ENCODE measurements around the gene TMPO.
"Not testable (repeated sequence)": the region's sequence is repeated elsewhere in the genome, so short reads cannot be mapped to it uniquely, and the experiment has no call there.

The TMPO gene

DNA sequence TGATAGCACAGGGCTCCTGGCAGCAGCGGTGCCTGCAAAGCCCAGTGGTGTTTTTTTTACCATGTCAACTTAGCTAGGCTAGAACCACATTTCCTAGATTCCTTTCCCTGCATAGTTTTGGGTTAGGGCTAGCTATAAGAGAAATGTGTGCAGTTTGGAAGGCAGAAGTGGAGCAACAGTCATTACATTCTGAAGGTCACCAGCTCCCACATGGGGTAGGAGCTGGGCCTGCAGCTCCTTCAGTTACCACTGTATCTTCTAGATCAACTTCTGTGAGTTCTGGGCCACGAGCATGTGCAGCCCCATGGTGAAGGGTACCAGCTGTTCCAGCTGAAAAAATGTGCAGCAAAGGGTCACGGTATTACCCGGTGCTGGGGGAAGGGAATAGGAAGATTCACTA, 75.8 kb downstream of the TMPO start:
- H3K27ac ChIP-seq (ENCODE audit: low read depth, low read length): no peak overlapping the region
- H3K4me1 ChIP-seq (ENCODE audit: control insufficient read depth in 5 of 5, insufficient read depth in 5 of 5, low read length in 5 of 5): peaks cover 0 to 23% (median 22%) of the 10 kb centered on the region in 5 donors
- peaks cover 0 to 5% (median 2%) of the 10 kb centered on the region in 5 donors for H3K36me3 ChIP-seq (ENCODE audit: control insufficient read depth in 5 of 5, insufficient read depth in 5 of 5, low read length in 5 of 5)
- H3K9me3 ChIP-seq (ENCODE audit: control insufficient read depth in 5 of 5, low read length in 5 of 5): no peaks in the 10 kb centered on the region
- no peaks in the 10 kb centered on the region for H3K27me3 ChIP-seq (ENCODE audit: control insufficient read depth in 5 of 5, insufficient read depth in 4 of 5, low read length in 5 of 5)
- no peak overlapping the region for H3K4me3 ChIP-seq (ENCODE audit: low read depth in 1 of 5, low read length in 5 of 5)
- no peak overlapping the region for H3K9ac ChIP-seq (ENCODE audit: low read length in 5 of 5)

DNA sequence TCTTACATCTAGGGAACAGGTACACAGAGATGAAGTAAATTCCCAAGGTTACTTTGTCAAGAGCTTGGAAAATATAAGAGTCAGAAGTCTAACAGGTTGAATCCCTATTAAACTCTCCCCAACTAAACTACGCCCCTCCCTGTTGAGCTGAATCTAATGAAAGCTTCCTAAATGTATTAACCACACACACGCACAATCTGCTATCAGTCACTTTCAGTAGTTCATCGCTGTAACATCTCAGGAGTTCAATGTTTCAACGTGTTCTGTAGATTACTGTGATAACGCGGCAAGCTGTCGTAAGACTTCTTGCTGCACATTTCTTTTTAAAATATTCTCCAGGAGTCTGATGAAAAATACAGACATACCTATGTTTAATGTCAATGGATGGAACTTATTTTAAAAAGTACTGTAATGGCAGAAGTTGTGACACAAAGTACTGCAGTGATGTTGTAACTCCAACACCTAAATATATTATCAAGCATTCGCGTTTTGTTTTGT, 77.5 kb downstream of the TMPO start:
- Histone ChIP-seq H3K36me3 (ENCODE audit: control insufficient read depth in 5 of 5, insufficient read depth in 5 of 5, low read length in 5 of 5) (peaks cover 3 to 13% (median 12%) of the 10 kb centered on the region in 5 donors), H3K9me3 (ENCODE audit: control insufficient read depth in 5 of 5, low read length in 5 of 5) (no peaks in the 10 kb centered on the region), H3K9ac (ENCODE audit: low read length in 5 of 5) (peak overlapping the region in 4 of 5 donors; percentile 52 to 99 (median 82)), H3K27ac (ENCODE audit: low read depth, low read length) (peak overlapping the region; percentile 98), H3K4me3 (ENCODE audit: low read depth in 1 of 5, low read length in 5 of 5) (peak overlapping the region; percentile 73 to 98 (median 87)), H3K27me3 (ENCODE audit: control insufficient read depth in 5 of 5, insufficient read depth in 4 of 5, low read length in 5 of 5) (no peaks in the 10 kb centered on the region), H3K4me1 (ENCODE audit: control insufficient read depth in 5 of 5, insufficient read depth in 5 of 5, low read length in 5 of 5) (peaks cover 0 to 29% (median 25%) of the 10 kb centered on the region in 5 donors)

DNA sequence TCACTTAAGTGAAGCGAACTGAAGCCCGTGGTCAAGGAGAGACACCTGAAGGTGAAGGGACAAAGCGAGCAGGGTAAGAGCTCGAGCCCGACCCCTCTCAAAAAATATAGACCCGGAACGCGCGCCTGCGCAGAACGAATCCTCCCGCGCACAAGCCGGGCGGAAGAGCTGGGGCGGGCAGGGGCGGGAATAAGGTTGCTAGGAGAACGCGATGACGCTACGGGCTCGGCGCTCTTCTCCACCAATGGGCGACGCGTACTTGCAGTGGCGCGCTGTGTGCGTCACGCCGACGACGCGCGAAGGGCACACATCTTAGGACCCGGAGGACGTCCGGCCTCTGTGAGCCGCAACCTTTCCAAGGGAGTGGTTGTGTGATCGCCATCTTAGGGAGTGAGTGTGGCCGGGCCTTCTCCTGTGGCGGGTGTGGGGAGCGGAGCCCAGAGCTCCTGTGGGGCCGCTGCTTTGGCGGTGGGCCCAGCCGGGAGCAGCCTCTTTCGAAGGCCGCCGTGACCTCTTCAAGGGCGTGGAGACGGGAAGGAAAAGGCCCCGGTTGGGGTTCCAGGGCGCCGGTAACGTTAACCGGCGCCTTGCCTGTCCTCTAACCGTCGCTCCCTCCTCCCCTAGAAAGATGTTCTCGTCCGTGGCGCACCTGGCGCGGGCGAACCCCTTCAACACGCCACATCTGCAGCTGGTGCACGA, 78.1 kb downstream of the TMPO start, which contains the start of gene SLC25A3:
Gene SLC25A3, plus strand, starts transcription at position 336 of the 699 bp plus-strand sequence. Its CDS starts 293 bp downstream, at position 629.
- Histone ChIP-seq H3K4me1 (ENCODE audit: control insufficient read depth in 5 of 5, insufficient read depth in 5 of 5, low read length in 5 of 5) (peaks cover 0 to 29% (median 25%) of the 10 kb centered on the region in 5 donors), H3K27me3 (ENCODE audit: control insufficient read depth in 5 of 5, insufficient read depth in 4 of 5, low read length in 5 of 5) (no peaks in the 10 kb centered on the region), H3K36me3 (ENCODE audit: control insufficient read depth in 5 of 5, insufficient read depth in 5 of 5, low read length in 5 of 5) (peaks cover 8 to 19% (median 19%) of the 10 kb centered on the region in 5 donors), H3K27ac (ENCODE audit: low read depth, low read length) (peak within 1 kb of the TSS; percentile 98), H3K4me3 (ENCODE audit: low read depth in 1 of 5, low read length in 5 of 5) (peak within 1 kb of the TSS; percentile 87 to 98 (median 94)), H3K9ac (ENCODE audit: low read length in 5 of 5) (peak within 1 kb of the TSS; percentile 97 to 100 (median 99)), H3K9me3 (ENCODE audit: control insufficient read depth in 5 of 5, low read length in 5 of 5) (no peaks in the 10 kb centered on the region)

DNA sequence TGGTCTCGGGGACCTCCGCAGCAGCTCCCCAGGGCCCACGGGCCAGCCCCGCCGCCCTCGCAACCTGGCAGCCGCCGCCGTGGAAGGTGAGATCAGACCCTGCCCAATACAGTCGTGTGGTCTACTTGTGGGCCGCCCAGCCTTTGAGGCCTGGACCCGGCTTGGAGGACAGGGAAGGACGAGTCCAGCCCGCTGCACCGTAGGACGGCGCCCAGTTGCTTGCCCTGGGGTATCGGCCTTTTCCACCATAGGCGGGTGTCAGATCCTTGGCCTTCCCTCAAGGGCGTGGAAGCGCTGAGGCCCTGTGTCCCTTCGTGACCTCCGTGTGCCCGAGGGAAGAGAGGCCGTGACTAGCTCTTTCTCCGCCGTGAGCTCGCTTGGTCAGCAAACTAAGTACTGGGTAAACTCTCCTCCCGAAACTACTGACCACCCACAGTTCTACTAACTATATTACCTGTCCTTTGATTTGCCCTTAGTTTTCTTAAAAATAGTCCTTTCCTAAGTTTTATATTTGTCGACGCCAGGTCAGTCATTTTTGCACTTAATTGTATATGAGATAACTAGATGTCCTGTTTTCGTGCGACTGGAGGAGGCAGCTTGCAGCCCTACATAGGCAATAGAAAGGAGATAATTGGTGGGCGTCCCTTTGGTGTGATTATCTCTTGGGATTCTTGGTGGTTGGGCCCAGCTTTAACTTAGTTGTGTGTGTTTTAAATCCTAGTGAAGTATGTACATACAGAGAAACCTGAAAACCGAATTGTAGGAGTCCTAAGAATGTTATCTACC, 78.9 kb downstream of the TMPO start:
- no peaks in the 10 kb centered on the region for H3K27me3 ChIP-seq (ENCODE audit: control insufficient read depth in 5 of 5, insufficient read depth in 4 of 5, low read length in 5 of 5)
- no peaks in the 10 kb centered on the region for H3K9me3 ChIP-seq (ENCODE audit: control insufficient read depth in 5 of 5, low read length in 5 of 5)
- peak overlapping the region; percentile 87 to 98 (median 94) for H3K4me3 ChIP-seq (ENCODE audit: low read depth in 1 of 5, low read length in 5 of 5)
- H3K9ac ChIP-seq (ENCODE audit: low read length in 5 of 5): peak overlapping the region; percentile 97 to 100 (median 99)
- H3K4me1 ChIP-seq (ENCODE audit: control insufficient read depth in 5 of 5, insufficient read depth in 5 of 5, low read length in 5 of 5): peaks cover 0 to 29% (median 25%) of the 10 kb centered on the region in 5 donors
- H3K27ac ChIP-seq (ENCODE audit: low read depth, low read length): peak overlapping the region; percentile 98
- peaks cover 9 to 26% (median 25%) of the 10 kb centered on the region in 5 donors for H3K36me3 ChIP-seq (ENCODE audit: control insufficient read depth in 5 of 5, insufficient read depth in 5 of 5, low read length in 5 of 5)

DNA sequence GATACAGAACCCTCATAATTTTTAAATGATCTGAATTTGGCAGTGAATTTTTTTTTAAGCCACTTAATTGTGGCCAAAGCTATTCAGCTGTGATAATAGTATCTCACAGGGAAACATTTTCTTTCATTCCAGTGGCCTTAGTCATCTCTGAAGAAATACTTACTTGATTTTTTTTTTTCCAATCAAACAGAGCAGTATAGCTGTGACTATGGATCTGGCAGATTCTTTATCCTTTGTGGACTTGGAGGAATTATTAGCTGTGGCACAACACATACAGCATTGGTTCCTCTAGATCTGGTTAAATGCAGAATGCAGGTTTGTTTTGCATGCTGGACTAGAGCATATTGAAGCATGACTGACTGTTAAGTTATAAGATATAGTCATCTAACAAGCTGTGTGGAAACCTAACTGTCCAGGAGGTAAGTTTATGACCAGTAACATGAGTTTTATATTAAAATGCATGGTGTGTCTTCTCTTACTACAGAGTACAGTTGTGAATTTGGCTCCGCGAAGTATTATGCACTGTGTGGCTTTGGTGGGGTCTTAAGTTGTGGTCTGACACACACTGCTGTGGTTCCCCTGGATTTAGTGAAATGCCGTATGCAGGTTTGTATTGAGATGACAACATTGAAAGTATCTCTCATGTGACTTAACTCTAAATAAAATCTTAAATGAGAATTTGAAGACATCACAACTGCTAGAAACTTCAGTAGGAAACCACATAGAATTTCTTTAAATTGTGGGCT, 80.0 kb downstream of the TMPO start:
- Histone ChIP-seq H3K4me3 (ENCODE audit: low read depth in 1 of 5, low read length in 5 of 5) (peak overlapping the region; percentile 87 to 98 (median 94)), H3K27me3 (ENCODE audit: control insufficient read depth in 5 of 5, insufficient read depth in 4 of 5, low read length in 5 of 5) (no peaks in the 10 kb centered on the region), H3K9me3 (ENCODE audit: control insufficient read depth in 5 of 5, low read length in 5 of 5) (no peaks in the 10 kb centered on the region), H3K4me1 (ENCODE audit: control insufficient read depth in 5 of 5, insufficient read depth in 5 of 5, low read length in 5 of 5) (peaks cover 0 to 29% (median 25%) of the 10 kb centered on the region in 5 donors), H3K9ac (ENCODE audit: low read length in 5 of 5) (peak overlapping the region; percentile 31 to 99 (median 98)), H3K27ac (ENCODE audit: low read depth, low read length) (peak overlapping the region; percentile 98), H3K36me3 (ENCODE audit: control insufficient read depth in 5 of 5, insufficient read depth in 5 of 5, low read length in 5 of 5) (peaks cover 17 to 38% (median 36%) of the 10 kb centered on the region in 5 donors)

DNA sequence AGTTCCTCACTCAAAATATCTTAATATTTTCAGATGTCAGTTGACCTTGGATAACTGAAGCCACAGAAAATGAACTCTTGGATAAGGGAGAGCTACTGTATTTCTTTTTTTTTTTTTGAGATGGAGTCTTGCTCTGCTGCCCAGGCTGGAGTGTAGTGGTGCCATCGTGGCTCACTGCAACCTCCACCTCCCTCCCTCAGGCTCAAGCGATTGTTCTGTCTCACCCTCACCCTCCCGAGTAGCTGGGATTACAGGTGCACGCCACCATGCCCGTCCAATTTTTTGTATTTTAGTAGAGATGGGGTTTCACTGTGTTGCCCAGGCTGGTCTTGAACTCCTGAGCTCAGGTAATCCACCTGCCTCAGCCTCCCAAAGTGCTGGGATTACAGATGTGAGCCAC, 81.9 kb downstream of the TMPO start:
- not testable (repeated sequence) for H3K27ac ChIP-seq (ENCODE audit: low read depth, low read length); H3K9me3 ChIP-seq (ENCODE audit: control insufficient read depth in 5 of 5, low read length in 5 of 5); H3K27me3 ChIP-seq (ENCODE audit: control insufficient read depth in 5 of 5, insufficient read depth in 4 of 5, low read length in 5 of 5); H3K4me3 ChIP-seq (ENCODE audit: low read depth in 1 of 5, low read length in 5 of 5); H3K9ac ChIP-seq (ENCODE audit: low read length in 5 of 5)
- Histone ChIP-seq H3K4me1 (ENCODE audit: control insufficient read depth in 5 of 5, insufficient read depth in 5 of 5, low read length in 5 of 5) (peaks cover 0 to 29% (median 25%) of the 10 kb centered on the region in 5 donors), H3K36me3 (ENCODE audit: control insufficient read depth in 5 of 5, insufficient read depth in 5 of 5, low read length in 5 of 5) (peaks cover 31 to 57% (median 55%) of the 10 kb centered on the region in 5 donors)
